ENCODE results near the gene KIAA0930. TPM values are rescaled to one million over a fixed set of nuclear protein-coding genes. Genes with fewer than 3 reads are reported as not detected.
"Not testable (repeated sequence)": the region's sequence is repeated elsewhere in the genome, so short reads cannot be mapped to it uniquely, and the experiment has no call there.

The KIAA0930 gene
- total RNA-seq, 1 donor from 2014 or later = 103 TPM

DNA sequence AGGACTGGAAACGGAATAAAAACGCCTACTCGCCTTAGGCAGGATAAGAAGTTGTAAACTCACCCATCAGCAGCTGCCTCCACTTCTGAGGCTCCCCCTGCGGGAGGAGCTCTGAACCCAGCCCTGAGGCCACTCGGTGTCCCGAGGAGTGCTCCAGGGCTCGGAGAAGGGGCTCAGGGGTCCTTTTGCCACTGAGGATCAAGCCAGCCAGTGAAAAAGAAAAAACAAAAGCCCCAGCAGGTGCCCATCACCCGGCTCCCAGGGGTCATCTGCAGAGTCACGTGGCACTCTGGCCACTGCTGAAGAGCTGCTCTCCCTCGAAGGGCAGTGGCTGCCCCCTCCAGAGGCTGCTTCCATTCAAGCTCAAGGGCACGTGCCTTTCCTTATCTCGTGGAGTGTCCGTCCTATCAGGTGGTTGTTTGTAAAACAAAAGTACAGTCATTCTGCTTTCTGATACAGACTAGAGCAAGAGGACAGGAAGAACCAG, 48.0 kb downstream of the KIAA0930 start:
- DNase-seq (ENCODE audit: low spot score) = no peak
- Mint-ChIP-seq H3K27ac (ENCODE audit: unreplicated experiment) (no peak overlapping the region), H3K4me3 (ENCODE audit: unreplicated experiment) (no peak overlapping the region), H3K36me3 (ENCODE audit: low read depth) (peaks cover 16% of the 10 kb centered on the region), H3K27me3 (ENCODE audit: low read depth) (no peaks in the 10 kb centered on the region), H3K4me1 (ENCODE audit: low read depth) (peaks cover 2% of the 10 kb centered on the region), H3K9me3 (ENCODE audit: low read depth) (no peaks in the 10 kb centered on the region)
- peak; percentile 32 for TF ChIP-seq CTCF (IDR thresholded peaks at IDR 0.05)

DNA sequence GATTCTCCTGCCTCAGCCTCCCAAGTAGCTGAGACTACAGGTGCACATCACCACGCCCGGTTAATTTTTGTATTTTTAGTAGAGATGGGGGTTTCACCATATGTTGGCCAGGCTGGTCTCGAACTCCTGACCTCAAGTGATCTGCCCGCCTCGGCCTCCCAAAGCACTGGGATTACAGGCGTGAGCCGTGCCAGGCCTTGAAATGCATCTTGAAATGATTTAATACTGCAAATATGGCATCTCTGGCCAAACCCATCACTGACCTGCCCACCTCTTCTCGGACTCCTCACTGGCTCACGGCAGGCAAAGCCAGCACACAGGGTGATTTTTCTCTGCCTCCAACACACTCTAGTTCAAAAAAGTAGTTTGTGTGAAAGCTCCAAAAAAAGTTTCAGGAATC, 48.9 kb downstream of the KIAA0930 start:
- peaks cover 13% of the 10 kb centered on the region for H3K36me3 Mint-ChIP-seq (ENCODE audit: low read depth)
- H3K27ac Mint-ChIP-seq (ENCODE audit: unreplicated experiment); H3K4me3 Mint-ChIP-seq (ENCODE audit: unreplicated experiment); H3K27me3 Mint-ChIP-seq (ENCODE audit: low read depth); H3K4me1 Mint-ChIP-seq (ENCODE audit: low read depth); H3K9me3 Mint-ChIP-seq (ENCODE audit: low read depth); DNase-seq (ENCODE audit: low spot score): not testable (repeated sequence)

GRCh38 chr22:45190202-45190872, 50.4 kb downstream of the KIAA0930 start:
- Mint-ChIP-seq H3K9me3 (ENCODE audit: low read depth) (no peaks in the 10 kb centered on the region), H3K27me3 (ENCODE audit: low read depth) (no peaks in the 10 kb centered on the region), H3K4me3 (ENCODE audit: unreplicated experiment) (no peak overlapping the region), H3K36me3 (ENCODE audit: low read depth) (peaks cover 10% of the 10 kb centered on the region), H3K27ac (ENCODE audit: unreplicated experiment) (no peak overlapping the region), H3K4me1 (ENCODE audit: low read depth) (peaks cover 10% of the 10 kb centered on the region)
- no peak for TF ChIP-seq CTCF (IDR thresholded peaks at IDR 0.05)
- no peak for DNase-seq (ENCODE audit: low spot score)

- no peak for DNase-seq (ENCODE audit: low spot score)
- Mint-ChIP-seq H3K4me3 (ENCODE audit: unreplicated experiment) (no peak overlapping the region), H3K36me3 (ENCODE audit: low read depth) (peaks cover 18% of the 10 kb centered on the region), H3K27ac (ENCODE audit: unreplicated experiment) (no peak overlapping the region), H3K9me3 (ENCODE audit: low read depth) (no peaks in the 10 kb centered on the region), H3K4me1 (ENCODE audit: low read depth) (peaks cover 10% of the 10 kb centered on the region), H3K27me3 (ENCODE audit: low read depth) (no peaks in the 10 kb centered on the region)
- TF ChIP-seq CTCF (IDR thresholded peaks at IDR 0.05) = no peak
Observed at GRCh38 chr22:45188779-45189178, 51.9 kb downstream of the KIAA0930 start.

DNA sequence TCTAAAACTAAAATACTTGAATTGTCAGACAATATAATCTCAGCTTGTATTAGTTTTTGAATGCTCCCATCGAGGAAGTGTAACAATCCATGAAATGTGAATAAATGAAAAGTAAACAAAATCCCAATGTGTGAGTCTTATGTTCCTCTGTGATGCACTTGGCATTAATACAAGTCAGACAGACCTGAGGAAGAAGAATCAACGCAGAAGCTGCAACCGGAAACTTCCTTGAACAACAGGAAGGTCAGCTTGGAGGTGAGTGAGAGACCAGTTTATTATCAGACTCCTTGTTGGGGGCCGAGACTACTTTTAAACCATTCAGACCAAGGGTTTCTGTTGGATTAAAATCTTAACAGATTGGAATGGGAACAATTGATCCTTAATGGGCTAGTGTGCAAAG, 52.8 kb downstream of the KIAA0930 start:
- DNase-seq (ENCODE audit: low spot score) = no peak
- H3K9me3 Mint-ChIP-seq (ENCODE audit: low read depth) = no peaks in the 10 kb centered on the region
- H3K36me3 Mint-ChIP-seq (ENCODE audit: low read depth) = peaks cover 23% of the 10 kb centered on the region
- TF ChIP-seq CTCF (IDR thresholded peaks at IDR 0.05) = no peak
- no peaks in the 10 kb centered on the region for H3K27me3 Mint-ChIP-seq (ENCODE audit: low read depth)
- no peak overlapping the region for H3K4me3 Mint-ChIP-seq (ENCODE audit: unreplicated experiment)
- peaks cover 10% of the 10 kb centered on the region for H3K4me1 Mint-ChIP-seq (ENCODE audit: low read depth)
- H3K27ac Mint-ChIP-seq (ENCODE audit: unreplicated experiment) = no peak overlapping the region

Data from chondrocyte (in vitro differentiated cells).